ENCODE results near the gene PDCL3.

- TF ChIP-seq EZH2 (IDR thresholded peaks at IDR 0.05; ENCODE audit: low read length): no peak
- peak; percentile 72 to 95 (median 85) for TF ChIP-seq CTCF (optimal IDR thresholded peaks at IDR 0.05 in 1 of 3, IDR thresholded peaks at IDR 0.05 in 1 of 3, conservative IDR thresholded peaks at IDR 0.05 in 1 of 3; ENCODE audit: extremely low read depth in 1 of 3, insufficient read depth in 2 of 3, low read length in 3 of 3)
Observed at GRCh38 chr2:100610381-100610831, 47.6 kb downstream of the PDCL3 start.

All from keratinocyte (primary cell).